GM19328 (cell line): Measurements from ENCODE around the gene SLC5A10.

Experiments
- ATAC-seq: cut with Tn5 transposase; IDR thresholded peaks from one replicate; pipeline ENCODE4 v1.9.1; 2021; ENCODE audit warnings: mild to moderate bottlenecking, moderate library complexity; ENCODE audit not compliant: unreplicated experiment

The SLC5A10 gene

DNA sequence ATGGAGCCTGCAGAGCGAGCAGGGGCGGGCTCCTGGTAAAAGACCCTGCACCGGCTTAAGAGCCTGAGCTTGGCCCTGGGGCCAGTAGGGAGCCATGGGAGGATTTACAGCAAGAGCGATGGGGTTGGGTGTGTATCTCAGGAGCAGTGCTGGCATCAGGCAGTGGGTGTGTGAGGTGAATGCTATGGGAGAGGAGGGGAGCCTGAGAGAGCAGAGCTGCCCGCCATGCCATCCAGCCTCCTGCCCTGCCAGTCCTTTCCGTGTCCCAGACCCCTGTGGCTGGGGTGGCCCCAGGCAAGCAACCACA, 29.3 kb downstream of the SLC5A10 start:
- ATAC-seq = no peak

DNA sequence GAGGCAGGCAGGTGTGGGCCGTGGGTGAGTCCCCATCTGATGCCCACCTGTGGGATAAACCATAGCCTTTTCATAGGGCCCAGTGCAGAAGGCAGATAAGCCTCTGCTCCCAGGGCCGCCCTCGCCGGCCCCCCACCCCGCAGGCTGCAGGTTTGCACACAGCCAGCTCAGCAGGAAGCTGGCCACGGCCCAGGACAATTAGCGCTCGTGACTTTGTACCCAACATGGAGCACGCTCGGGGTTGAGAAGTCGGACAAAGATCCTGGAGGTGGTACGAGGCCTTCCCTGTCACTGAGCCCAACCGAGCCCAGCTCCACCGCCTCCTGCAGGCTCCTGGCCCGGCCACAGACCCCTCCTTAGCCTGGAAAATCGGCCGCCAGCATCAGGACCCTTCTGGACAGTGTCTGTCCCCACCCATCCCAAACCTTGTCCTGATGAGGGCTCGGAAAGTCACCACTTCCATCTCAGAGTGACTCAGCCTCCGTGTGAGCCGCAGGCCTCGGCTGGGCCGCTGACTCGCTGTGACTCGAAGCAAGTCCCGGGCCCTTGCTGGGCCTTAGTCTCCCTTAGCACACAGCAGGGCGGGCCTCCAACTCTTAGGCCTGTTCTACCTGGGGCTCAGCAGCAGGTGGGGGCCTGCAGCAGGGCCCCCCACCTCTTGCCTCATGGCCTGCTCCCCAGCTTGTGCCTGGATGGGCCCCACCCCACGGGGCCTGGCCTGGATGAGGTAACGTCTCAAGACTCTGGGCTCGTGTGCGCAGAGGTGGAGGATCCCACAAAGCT, 29.9 kb downstream of the SLC5A10 start:
- ATAC-seq = no peak

DNA sequence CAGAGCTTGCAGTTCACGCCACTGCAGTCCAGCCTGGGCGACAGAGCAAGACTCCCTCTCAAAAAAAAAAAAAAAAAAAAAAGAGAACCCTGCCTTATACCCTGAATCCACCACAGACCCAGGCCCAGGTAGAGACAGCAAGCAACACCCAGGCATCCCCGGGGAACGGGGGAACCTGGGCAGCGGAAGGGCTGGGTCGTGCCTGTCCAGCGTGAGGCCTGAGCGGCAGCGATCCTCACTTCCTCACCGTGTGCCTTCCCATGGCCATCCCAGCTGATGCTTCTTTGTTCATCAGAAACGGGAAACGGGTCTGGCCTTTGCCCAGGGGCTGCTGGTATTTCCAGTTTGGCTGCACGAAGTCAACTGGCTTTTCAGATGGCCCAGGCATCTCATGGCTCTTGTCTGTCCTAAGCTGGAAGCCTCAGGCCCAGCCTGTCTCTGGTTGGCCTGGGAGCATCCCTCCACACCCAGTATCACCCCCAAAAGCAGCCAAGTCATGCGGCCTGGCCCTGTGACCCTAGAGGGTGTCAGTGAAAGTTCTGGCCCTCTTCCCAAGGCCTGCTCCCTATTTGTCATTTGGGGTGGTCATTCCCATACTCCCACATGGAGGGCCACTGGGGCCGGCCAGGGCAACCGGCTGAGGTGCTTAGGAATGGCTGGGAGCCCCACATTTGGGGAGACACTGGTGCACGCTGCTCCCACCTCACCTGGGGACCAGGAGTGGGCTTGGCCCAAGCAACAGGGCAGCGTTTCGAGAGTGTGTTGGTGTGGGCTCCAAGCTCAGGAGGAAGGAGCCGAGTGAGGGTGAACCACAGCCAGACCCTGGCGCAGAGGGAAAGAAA, 32.5 kb downstream of the SLC5A10 start:
- ATAC-seq = no peak

DNA sequence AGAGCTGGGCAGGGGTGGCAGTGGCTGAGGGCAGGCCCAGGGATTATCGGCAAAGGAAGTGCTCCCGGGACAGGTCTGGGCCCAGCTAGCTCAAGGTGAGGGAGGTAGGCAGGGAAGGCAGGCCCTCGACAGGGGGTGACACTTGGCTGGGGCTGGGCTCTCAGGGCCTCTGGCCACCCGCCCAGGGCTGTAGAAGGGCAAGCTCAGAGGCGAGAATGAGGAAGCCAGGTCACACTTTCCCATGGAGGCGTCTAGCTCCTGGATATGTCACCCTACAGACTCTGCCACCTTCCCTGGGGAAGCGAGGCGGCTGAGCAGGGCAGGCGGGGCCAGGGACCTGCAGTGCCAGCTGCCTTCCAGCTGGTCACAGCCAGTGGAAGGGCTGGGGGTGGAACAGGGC, 33.5 kb downstream of the SLC5A10 start:
- ATAC-seq = no peak

DNA sequence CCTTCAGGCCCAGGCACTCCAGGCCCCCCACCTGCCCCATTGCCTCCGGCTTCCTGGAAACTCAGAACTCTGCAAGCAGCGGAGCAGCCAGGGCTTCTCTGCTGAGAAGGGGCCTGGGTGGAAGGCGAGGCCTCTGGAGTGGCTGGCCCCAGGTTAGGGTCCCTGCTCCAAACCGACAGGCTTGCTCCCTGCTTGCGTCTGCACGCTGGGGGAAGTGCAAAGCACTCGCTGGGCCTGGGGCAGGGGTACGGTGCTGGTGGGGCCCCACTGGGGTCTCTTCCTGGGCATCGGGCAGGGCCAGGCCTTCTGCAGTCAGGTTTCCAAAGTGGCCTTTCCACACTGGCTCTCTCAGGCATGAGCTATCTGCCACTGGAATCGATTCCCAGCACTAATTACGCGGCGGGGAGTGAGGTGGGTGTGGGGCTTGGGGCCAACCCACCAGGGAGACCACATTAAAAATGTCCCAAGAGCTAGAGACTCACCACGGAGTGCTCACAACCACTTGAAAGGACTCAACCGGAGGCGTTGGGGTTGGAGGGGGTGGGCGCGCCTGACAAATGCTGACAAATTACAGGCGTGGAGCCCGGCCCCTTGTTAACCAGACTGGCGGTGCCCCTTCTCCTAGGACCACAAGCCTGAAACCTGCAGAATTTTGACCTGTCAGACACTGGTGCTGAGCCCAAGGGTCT, 34.7 kb downstream of the SLC5A10 start:
- no peak for ATAC-seq

DNA sequence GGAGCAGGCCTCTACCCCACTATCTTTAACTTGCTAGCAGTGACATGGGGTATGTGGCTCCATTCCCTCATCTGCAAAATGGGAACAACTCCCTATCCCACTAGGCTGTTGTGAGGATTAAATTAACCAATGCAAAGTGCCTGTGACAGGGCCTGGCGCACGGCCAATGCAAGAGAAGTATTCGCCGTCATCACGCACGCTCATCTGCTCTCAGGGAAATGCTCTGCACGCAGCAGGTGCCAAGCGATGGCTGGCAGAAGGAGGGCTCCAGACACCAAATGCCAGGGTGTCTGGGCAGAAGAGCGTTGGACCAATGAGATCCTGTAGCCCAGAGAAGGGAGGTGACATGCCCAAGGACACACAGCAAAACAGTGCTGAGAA, 35.3 kb downstream of the SLC5A10 start:
- no peak for ATAC-seq

DNA sequence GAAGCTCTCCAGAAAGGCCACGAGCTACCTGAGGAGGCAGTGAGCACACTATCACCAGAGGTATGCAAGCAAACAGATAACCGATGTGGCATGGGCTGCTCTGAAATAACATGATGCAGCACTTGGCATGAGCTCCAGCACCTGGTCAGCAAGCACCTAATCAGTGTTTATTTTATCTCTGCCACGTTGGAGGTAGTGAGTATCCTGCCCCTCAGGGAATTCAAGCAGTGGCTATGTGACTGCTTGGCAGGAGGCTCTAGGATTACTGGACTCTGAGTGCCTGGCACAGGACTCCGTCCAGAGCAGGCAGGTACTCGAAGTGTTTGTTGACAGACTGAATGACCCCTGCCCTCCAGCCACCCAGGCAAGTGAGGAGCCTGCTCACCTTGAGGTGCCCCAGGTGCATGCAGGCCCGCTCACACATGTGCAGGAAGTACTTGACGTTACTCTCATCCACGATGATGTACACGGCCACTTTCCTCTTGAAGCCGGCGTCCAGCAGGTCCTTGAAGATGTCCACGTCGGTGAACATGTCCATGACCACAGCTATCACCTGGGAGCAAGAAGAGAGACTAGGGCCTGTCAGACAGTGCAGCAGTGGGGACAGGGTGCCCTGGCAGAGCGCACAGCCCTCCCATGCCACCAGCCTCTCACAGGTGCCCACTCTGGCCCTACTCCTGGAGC, 36.0 kb downstream of the SLC5A10 start:
- no peak for ATAC-seq

DNA sequence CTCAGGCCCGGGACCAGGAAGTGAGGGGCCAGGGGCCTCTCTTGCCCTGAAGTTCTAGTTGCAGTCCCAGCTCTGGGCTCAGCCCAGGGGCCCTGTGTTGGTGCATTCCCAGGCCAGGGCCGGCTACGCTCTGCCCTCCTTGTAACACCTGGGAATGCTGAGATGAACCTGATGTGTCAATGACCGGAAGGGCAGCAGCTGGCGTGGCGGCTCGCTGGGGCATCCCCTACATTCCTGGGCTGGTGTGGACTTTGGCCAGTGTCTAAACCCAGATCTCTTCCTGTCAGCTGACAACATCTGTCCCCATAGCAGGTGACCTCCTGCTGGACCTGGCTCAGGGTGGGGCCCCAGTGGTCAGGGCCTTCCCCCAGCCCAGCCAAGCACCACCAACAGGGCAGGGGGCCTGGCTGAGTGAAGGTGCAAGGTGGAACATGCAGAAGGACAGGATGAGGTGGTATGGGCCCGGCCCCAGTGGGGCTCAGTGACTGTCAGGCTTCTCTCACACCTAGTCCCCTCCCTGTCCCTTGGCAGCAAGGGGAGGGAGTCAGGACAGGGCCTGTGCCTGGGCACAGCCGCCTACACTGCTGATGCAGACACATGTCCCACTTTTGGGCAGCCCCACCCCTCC, 36.7 kb downstream of the SLC5A10 start:
- ATAC-seq = no peak

DNA sequence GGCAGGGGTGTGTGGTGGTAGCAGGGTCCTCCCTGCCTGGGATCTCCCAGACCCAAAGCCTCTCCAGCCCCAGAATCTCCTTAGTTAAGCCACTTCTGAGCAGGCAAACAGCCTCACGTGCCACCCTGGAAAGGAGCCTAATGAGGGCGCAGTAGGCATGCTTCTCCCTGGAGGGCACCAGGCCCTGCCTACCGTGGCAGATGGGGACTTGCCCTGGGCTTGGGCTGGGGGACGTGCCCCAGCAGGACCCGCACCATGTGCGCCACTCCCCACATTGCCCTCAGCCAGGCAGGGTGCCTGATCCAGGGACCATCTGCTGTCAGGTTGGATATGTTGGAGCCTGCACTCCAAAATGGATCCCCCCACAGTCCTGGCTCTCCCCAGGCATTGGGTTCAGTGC, 38.4 kb downstream of the SLC5A10 start:
- ATAC-seq = no peak

DNA sequence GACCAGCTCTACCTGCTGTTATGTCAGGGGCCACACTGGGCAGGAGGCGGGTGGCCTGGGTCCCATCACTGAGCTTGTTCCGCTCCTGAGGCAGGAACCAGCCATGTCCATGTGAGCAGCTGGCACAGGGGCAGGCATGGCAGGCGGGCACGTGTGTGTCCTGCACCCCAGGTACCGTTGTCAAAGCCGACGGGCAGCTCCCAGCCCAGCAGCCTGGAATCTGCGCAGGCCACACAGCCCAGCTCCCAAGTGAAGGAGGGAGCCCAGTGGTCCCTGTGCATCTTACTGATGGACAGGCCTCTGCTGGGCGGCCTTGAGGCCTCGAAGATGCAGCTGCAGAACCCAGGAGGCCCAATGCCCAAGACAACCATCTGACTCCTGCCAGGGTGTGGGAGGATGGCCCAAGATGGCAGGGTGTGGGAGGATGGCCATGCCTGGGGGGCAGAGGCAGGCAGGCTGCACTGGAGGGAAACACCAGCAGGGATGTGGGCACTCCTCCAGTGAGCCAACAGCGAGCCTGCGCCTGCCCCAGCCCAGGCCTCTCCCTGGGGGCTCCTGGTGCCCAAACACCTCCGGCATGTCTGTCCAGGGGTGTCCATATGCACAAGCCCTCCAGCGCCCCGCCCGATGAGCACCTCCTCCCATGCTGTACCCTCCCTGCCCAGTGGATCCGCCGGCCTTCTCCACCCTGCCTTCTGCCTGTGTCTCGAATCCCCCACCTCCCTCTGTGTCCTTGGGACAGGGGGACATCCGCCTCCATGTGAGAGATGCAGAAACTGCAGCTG, 39.8 kb downstream of the SLC5A10 start:
- ATAC-seq = no peak

DNA sequence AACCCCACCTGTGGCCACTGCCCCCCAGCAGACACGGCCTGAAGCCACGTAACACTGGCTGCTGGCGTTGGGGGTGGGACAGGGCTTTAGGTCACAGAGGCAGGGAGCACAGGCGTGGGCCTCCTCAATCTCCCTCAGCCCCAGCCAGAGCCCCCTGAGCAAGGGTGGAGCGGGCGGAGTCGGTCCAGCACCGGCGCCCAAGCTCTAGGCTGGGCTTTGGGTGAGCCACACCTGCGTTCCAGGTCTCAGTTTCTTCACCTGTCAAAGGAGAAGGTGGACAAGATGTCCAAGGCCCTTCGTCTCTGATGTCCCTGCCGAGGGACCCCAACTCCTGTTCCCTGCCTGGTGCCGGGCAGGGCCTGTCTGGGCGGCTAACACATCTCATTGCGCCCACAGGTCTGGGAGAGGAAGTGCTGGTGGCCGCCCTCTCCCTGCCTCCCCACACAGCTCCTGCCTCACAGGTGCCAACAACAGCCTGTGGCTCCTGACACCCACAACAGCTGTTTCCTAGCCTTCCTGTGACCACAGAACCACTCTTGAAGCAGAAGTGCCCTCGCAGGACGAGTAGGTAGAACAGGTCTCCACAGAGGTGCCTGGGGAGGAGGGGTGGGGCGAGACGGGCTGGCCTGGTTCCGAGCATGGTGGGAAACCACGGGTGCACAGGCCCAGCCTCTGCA, 40.6 kb downstream of the SLC5A10 start:
- ATAC-seq = no peak

DNA sequence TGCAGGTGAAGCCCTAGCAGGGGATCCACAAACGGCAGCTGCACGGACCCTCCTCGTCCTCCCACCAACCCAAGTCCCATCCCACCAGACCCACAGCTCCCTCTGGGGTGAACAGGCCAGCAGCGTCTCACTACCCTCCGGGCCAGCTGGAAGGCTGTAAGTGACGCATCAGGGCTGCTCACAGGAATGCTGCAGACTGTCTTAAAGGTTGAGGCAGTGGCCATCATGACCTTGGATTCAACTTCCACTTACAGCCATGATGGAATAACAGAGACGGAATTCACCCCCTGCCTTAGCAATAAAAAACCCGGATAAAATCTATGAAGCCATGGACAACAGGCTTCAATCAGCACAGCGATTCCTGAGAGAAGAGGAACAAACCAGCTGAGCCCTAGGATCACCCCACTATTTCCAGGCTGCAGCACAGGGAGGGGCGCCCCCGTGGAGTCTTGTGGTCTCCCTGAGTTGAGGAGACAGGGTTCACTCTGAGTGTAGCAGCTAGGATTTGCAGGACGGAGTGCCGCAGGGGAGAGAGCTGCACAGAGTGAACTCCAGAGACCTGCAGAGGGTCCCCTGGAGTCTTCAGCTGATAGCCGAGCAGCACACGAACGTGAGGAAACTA, 42.1 kb downstream of the SLC5A10 start:
- ATAC-seq = no peak

DNA sequence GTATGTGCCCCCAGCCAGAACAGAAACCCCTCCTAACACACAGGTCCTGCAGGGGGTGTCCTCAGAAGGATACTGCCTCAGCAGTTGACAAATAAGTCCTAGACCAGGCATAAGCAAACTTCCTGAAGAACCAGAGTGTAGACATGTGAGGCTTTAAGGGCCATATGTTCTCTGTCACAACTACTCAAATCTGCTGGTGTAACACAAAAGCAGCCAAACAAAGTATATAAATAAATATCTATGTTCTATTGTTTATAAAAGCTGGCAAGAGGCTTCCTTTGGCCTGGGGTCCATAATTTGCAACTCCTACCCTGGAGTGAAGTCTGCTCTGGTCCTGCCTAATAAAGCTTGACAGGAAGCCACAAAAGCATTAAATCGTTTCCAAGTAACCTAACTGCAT, 42.7 kb downstream of the SLC5A10 start:
- ATAC-seq = no peak

DNA sequence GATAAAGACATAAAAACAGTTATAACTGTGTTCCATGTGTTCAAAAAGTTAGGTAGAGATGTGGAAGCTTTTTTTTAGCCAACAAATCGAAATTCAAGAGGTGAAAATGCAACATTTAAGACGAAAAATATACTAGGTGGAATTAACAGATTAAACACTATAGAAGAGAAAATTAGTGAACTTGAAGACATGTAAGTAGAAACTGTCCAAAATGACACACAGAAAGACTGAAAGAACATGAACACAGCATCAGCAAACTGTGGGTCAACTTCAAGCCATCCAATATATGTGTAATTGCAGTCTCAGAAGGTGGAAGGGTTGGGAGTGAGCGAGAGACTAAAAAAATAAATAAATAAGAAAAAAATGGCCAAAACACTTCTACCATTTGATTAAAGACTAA, 43.3 kb downstream of the SLC5A10 start:
- no peak for ATAC-seq

DNA sequence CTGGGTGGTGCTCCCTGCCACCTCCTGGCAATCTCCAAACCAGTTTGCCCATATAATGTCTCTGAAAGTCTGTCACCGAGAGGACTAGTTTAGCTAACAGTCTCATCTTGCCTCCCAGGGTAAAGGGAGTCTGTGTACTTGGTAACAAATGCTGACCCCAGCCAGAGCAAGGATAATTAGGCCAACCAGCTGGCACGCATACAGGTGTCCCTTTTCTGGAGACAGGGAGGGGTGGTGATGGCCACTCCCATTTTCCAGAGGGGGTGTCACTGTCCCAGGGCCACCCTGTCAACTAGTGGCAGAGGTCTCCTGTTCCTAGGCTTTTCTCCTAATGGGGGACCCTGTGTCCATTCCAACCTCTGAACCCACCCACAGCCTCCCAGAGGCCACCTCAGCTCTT, 44.5 kb downstream of the SLC5A10 start:
- ATAC-seq = no peak

DNA sequence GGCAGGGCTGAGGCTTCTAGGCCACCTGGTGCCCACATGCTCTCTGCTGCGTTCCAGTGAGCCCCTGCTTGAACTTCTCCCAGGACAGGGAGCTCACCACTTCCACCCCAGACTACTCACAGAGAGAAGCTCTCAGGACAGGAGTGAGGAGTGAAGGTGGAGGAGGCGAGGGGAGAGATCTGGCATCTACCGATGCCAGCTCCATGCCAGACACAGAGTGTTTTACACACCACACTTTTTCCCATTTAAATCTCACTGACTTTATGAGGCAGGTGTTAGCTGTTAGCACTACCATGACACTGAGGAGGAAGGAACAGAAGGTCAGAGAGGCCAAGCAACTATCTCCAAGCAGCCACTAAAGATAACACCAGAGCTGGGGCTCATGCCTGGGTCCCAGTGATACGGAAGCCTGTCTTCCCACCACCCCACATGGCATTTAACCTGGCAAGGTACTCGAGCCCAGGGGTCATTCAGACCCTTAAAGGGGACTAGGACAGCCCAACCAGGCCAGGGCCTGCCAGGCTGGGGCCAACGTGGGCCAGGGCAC, 45.8 kb downstream of the SLC5A10 start:
- ATAC-seq = no peak

DNA sequence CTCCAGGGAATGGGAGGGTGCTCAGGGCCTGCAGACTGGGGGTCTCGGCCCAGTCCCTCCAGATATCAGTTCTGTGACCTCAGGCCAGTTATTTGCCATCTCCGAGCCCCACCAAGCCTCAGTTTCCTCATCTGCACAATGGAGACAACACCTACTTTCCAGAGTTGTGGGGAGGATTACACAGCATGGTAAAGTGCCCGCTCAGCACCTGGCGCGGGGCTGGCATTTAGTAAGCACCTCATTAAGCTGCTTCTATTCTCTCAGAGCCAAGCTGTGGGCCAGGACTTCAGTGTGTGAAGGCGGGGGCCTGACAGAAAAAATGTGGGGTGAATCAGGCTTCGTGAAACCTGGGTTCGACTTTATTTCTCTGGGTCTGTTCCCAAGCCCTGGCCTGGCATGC, 47.4 kb downstream of the SLC5A10 start:
- no peak for ATAC-seq

DNA sequence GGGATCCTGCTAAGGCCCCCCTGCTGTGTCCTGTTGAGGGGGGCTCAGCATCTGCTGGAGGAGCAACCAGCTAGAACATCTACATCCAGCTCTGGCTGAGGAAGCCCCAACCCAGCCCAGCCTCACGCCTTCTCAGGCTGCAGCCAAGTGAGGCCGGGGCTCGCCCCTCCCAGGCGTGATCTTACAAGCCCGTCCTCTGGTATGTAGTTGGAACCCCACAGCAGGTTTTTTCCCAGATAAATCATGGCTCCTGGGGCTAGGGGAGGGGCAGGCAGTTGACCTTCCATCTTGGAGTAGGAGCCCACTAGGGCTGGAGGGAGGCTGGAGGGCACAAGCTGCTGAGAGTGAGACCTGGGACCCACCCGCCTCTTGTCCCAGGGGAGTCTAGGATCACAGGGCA, 47.9 kb downstream of the SLC5A10 start:
- no peak for ATAC-seq
